Ectodermal cell (in vitro differentiated cells): ENCODE data around the gene HES1.

Source experiments
- H3K27ac ChIP-seq: 2 replicates; pipeline ENCODE4 v1.7.0; 2013; ENCODE audit warnings: mild to moderate bottlenecking, low read depth, low read length; ENCODE audit not compliant: insufficient read depth, poor library complexity, severe bottlenecking
- H3K27me3 ChIP-seq: 2 replicates; pipeline ENCODE4 v1.7.0; 2013; ENCODE audit warnings: mild to moderate bottlenecking, low read length; ENCODE audit not compliant: insufficient read depth, control insufficient read depth, poor library complexity, severe bottlenecking
- H3K36me3 ChIP-seq: one replicate; pipeline ENCODE4 v1.7.0; 2013; ENCODE audit warnings: low read length; ENCODE audit not compliant: control insufficient read depth, insufficient read depth
- H3K4me1 ChIP-seq: one replicate; pipeline ENCODE4 v1.7.0; 2013; ENCODE audit warnings: low read length; ENCODE audit not compliant: control insufficient read depth, insufficient read depth
- H3K4me3 ChIP-seq: 2 replicates; pipeline ENCODE4 v1.7.0; 2013; ENCODE audit warnings: low read depth, low read length, control low read depth; ENCODE audit not compliant: insufficient read depth
- H3K9me3 ChIP-seq: 2 replicates; pipeline ENCODE4 v1.7.0; 2013; ENCODE audit warnings: mild to moderate bottlenecking, low read length, moderate library complexity; ENCODE audit not compliant: control insufficient read depth
- WGBS, 2 experiments: methylation state at CpG; one replicate each; pipeline ENCODE4 v1.1.7; 2013; ENCODE audit warnings: missing lambda C conversion rate in 2 of 2; 5-methylcytosine and 5-hydroxymethylcytosine counted together

The HES1 gene

GRCh38 chr3:194092881-194093301 lies 43.1 kb upstream of the HES1 start:
- Histone ChIP-seq H3K27ac (no peak overlapping the region), H3K36me3 (no peaks in the 10 kb centered on the region), H3K27me3 (no peaks in the 10 kb centered on the region), H3K9me3 (no peaks in the 10 kb centered on the region), H3K4me3 (no peak overlapping the region), H3K4me1 (peaks cover 26% of the 10 kb centered on the region)
- WGBS, 2 experiments, result 87% methylated on average over 8 to 10 of the region's 10 CpGs

GRCh38 chr3:194093842-194094241 lies 42.1 kb upstream of the HES1 start:
- no peaks in the 10 kb centered on the region for H3K36me3 ChIP-seq
- H3K4me1 ChIP-seq, result peaks cover 28% of the 10 kb centered on the region
- H3K9me3 ChIP-seq, result no peaks in the 10 kb centered on the region
- 85 to 90% methylated on average over 8 of the region's 8 CpGs for WGBS, 2 experiments
- no peaks in the 10 kb centered on the region for H3K27me3 ChIP-seq
- no peak overlapping the region for H3K27ac ChIP-seq
- H3K4me3 ChIP-seq, result no peak overlapping the region

DNA sequence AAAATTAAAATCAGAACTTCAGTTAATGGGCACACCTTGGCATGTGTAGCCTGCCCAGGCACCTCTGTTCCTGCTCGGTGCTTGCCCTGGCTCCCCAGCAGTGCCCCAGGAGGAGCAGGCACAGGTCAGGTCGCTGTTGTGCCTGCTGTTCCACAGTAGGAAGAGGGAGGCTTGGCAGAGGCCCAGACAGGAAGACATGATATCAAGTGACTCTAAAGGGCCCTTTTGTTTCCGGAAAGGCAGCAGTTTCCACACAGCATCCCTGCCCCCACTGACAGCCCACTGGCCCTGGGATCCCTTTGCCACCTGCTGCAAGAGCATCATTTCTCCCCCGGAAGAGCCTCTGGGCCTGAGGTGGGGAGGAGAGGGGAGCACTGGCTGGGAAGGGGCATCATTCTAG lies 40.5 kb upstream of the HES1 start:
- Histone ChIP-seq H3K9me3 (no peaks in the 10 kb centered on the region), H3K4me1 (peaks cover 23% of the 10 kb centered on the region), H3K4me3 (no peak overlapping the region), H3K27ac (no peak overlapping the region), H3K27me3 (no peaks in the 10 kb centered on the region), H3K36me3 (no peaks in the 10 kb centered on the region)
- 78 to 83% methylated on average over 4 of the region's 4 CpGs for WGBS, 2 experiments

DNA sequence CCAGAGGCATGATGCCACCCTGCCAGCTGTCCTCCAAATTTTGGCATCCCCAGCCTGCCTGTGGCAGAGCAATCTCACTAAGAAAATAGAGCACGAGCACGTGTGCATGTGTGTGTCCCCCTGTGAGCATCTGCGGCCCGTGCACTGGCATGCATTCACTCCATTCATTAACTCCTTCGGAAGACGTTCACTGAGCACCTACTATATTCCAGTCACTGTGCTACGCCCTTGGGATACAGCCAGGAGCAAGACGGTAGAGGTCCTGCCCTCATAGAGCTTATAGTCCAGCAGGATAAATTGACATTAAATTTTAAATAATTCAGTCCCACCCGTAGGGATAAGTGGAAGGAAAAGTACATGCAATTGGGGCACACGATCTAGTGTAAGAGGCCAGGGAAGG lies 40.0 kb upstream of the HES1 start:
- H3K9me3 ChIP-seq, result no peaks in the 10 kb centered on the region
- WGBS, 2 experiments, result 94 to 95% methylated on average over 10 of the region's 10 CpGs
- H3K27ac ChIP-seq, result no peak overlapping the region
- H3K36me3 ChIP-seq, result no peaks in the 10 kb centered on the region
- H3K4me3 ChIP-seq, result no peak overlapping the region
- peaks cover 23% of the 10 kb centered on the region for H3K4me1 ChIP-seq
- no peaks in the 10 kb centered on the region for H3K27me3 ChIP-seq

DNA sequence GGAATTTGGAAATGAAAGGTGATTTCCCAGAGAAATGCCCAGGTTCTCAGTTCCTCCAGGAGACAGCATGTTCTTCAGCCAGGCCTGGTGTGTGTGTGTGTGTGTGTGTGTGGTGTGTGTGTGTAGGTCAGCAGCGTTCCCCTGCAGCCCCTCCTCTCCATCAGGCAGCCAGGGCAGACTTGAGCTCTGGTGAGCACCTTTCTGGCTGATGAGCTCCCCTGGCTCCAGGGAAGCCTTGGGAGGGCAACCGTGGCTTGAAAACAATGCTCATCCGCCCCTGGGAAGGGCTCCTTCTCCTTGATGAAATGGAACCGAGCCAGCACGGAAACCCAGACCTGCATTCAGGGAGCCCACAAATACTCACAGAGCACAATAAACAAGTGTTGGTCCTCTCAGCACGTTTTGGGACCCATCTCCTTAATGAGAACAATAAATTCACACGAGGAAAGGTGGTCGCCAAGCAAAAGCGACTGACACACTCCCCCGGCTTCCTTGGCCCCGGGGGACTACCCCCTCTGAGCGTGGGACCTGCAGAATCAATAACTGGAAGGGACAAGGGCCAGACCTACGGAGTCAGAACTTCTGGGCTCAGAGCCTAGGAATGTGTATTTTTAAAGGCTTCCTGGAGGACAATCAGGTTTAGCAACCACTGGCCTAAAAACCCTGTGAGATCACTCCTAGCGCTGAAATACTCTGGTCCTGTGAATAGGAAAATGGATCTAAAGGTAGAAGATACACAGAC lies 38.6 kb upstream of the HES1 start:
- H3K4me1 ChIP-seq, result peaks cover 23% of the 10 kb centered on the region
- 77 to 78% methylated on average over 14 of the region's 14 CpGs for WGBS, 2 experiments
- H3K4me3 ChIP-seq, result no peak overlapping the region
- H3K36me3 ChIP-seq, result no peaks in the 10 kb centered on the region
- no peaks in the 10 kb centered on the region for H3K27me3 ChIP-seq
- H3K27ac ChIP-seq, result no peak overlapping the region
- H3K9me3 ChIP-seq, result no peaks in the 10 kb centered on the region

DNA sequence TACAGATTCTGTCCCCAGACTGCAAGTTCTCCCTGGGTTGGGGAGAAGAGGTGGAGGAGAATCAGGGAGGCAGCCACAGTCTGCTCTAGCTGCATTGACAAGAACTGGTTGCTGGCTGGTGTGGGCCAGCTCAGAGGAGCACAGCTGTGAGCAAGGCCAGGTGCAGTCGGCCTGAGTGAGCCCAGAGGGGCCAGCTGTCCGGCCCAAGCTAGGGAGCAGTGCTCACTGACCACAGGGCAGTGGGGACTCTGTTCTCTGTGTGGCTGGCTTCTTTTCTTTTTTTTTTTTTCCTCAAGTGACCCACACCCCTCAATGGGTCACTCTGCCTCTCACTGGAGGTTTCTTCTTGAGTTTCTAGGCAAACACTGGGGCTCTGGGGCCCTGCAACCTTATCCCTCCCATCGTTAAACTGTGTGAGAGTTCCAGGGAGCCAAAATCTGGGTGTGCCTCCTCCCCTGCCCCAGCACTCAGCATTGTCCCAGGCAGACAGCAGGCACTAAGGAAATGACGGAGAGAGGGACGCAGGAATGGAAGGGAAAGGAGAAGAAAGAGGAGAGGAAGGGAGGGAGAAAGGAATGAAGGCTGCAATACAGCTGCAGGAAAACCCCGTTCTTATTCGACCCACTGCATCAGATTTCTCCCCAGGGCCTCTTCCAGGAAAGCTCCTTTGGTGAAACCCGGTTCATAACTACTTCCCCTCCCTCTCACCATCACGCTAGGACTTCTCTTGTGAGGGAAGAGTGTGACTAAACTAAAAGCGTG lies 37.7 kb upstream of the HES1 start:
- 63 to 65% methylated on average over 10 of the region's 10 CpGs for WGBS, 2 experiments
- Histone ChIP-seq H3K4me1 (peaks cover 17% of the 10 kb centered on the region), H3K9me3 (no peaks in the 10 kb centered on the region), H3K36me3 (no peaks in the 10 kb centered on the region), H3K27me3 (no peaks in the 10 kb centered on the region), H3K27ac (no peak overlapping the region), H3K4me3 (no peak overlapping the region)

DNA sequence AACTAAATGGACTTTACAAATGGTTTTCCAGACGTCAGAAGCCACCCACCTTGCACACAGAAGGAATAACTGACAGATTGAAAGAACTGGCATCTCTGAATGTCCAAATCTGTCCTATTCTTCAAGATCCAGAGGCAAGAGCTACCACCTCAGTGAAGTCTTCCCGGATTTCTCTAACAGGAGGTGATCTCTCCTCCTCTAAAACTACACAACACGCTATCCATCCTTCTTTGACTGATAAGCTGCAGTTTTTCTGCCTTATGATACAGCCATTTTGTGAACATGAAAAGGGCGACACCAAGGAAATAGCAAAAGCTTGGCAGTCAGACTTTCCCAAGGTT lies 37.1 kb upstream of the HES1 start:
- Histone ChIP-seq H3K27ac (no peak overlapping the region), H3K27me3 (no peaks in the 10 kb centered on the region)
- 85 to 88% methylated on average over 4 of the region's 4 CpGs for WGBS, 2 experiments

GRCh38 chr3:194099215-194099614 lies 36.7 kb upstream of the HES1 start:
- H3K9me3 ChIP-seq, result no peaks in the 10 kb centered on the region
- H3K4me1 ChIP-seq, result peaks cover 20% of the 10 kb centered on the region
- H3K4me3 ChIP-seq, result no peak overlapping the region
- WGBS, 2 experiments, result 93 to 96% methylated on average over 9 to 10 of the region's 10 CpGs
- no peak overlapping the region for H3K27ac ChIP-seq
- H3K27me3 ChIP-seq, result no peaks in the 10 kb centered on the region
- no peaks in the 10 kb centered on the region for H3K36me3 ChIP-seq

More for the DNA sequence above, 37.1 kb upstream of the HES1 start:
- Histone ChIP-seq H3K4me1 (peaks cover 16% of the 10 kb centered on the region), H3K9me3 (no peaks in the 10 kb centered on the region), H3K4me3 (no peak overlapping the region), H3K36me3 (no peaks in the 10 kb centered on the region)

DNA sequence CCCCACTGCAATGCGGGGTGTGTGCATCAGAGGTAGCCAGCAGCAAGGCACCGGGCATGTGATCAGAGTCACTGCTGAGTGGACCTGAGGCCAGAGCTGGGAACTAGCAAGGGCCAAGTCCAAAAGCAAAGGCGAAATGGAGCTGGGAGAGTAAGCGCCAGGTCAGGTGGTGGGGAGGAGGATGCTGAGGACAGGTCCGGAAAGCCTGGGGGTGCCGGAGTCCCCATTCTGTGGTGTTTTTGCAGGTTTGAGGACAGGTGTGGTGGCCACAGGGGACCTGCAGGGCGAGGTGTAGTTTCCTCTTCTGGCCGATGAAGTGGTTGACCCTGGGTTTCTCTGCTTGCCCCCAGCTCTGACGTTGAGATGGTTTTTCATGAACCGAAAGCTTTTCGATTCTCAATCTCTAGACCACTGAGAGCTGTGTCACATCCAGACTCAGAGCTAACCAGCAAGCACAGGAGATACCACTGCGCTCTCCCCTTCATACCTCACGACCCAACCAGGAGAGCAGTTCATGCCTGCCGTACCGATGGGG lies 35.0 kb upstream of the HES1 start:
- Histone ChIP-seq H3K36me3 (no peaks in the 10 kb centered on the region), H3K9me3 (no peaks in the 10 kb centered on the region), H3K27me3 (no peaks in the 10 kb centered on the region), H3K27ac (no peak overlapping the region), H3K4me3 (no peak overlapping the region), H3K4me1 (peaks cover 24% of the 10 kb centered on the region)
- 88 to 89% methylated on average over 15 of the region's 15 CpGs for WGBS, 2 experiments

DNA sequence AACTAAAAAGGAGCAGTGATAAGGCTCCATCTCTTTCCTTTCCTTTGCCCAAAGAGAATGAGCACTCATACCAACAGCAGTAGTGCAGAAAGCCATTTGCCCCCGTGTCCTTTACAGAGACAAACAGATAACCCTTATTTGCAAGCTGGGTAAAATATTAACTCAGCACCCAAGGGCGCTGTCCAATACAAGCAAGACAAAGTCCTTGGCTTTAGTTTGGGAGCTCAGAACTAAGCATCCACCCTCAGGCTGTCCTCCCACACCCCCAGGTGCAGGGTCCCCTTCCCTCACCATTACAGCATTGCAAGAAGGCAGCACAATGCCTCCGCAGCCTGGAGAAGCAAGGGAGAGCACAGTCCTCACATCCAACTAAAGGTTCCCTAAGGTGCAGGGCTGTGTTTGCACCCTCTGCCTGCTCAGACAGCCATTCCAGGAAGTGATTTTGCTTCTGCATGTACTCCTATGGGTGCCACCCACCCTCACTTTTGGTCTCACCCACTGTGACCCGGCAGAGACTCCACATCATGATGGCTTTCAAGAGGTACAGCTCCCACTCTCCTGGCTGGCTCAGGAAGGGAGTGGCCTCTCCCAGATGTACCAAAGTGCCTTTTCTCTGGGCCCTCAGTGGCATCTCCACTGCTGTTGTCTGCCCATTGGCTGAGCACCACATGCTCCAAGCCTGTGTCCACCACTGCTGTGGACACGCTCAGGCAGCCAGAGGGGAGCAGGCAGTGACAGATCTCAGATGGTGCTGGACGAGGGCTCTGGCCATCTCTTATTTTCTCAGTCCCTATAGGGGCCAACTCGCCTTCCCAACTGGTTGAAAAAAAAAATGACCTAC lies 34.1 kb upstream of the HES1 start:
- Histone ChIP-seq H3K9me3 (no peaks in the 10 kb centered on the region), H3K27ac (no peak overlapping the region), H3K4me3 (no peak overlapping the region), H3K4me1 (peaks cover 22% of the 10 kb centered on the region), H3K27me3 (no peaks in the 10 kb centered on the region), H3K36me3 (no peaks in the 10 kb centered on the region)
- 91 to 93% methylated on average over 7 of the region's 7 CpGs for WGBS, 2 experiments
